ENCODE measurements around the gene PDE5A. TPM values are rescaled to one million over a fixed set of nuclear protein-coding genes. Genes with fewer than 3 reads are reported as not detected.

The PDE5A gene
- total and polyA plus RNA-seq, 4 experiments from 2014 or later, result 1.00 to 7.0 (median 2.4) TPM

- ChIA-PET POLR2A (ENCODE audit: partially characterized antibody) (no interaction called here), CTCF (ENCODE audit: partially characterized antibody) (no interaction called here)
- intact Hi-C loops (cut with micrococcal nuclease), result no loop called here
- Mint-ChIP-seq H3K4me3 (no peak overlapping the region), H3K27me3 (no peaks in the 10 kb centered on the region), H3K9me3 (peaks cover 0 to 5% (median under 1%) of the 10 kb centered on the region in 8 donors), H3K27ac (no peak overlapping the region), H3K4me1 (no peaks in the 10 kb centered on the region), H3K36me3 (peaks cover 28 to 34% of the 10 kb centered on the region in 2 donors)
- no peaks in the 10 kb centered on the region for H3K9me3 ChIP-seq (ENCODE audit: control insufficient read depth in 1 of 2, low read length in 2 of 2)
- H3K27me3 ChIP-seq (ENCODE audit: insufficient read depth, low read length), result no peaks in the 10 kb centered on the region
- no peak overlapping the region for H3K4me3 ChIP-seq (ENCODE audit: low read length in 2 of 2)
- H3K4me1 ChIP-seq (ENCODE audit: insufficient read depth, low read length), result no peaks in the 10 kb centered on the region
- no peaks in the 10 kb centered on the region for H3K36me3 ChIP-seq (ENCODE audit: insufficient read depth, low read length)
- no peak for DNase-seq
- no peak overlapping the region for H3K27ac ChIP-seq (ENCODE audit: low read depth, low read length)
Observed at GRCh38 chr4:119537586-119537985, 91.0 kb downstream of the PDE5A start.

DNA sequence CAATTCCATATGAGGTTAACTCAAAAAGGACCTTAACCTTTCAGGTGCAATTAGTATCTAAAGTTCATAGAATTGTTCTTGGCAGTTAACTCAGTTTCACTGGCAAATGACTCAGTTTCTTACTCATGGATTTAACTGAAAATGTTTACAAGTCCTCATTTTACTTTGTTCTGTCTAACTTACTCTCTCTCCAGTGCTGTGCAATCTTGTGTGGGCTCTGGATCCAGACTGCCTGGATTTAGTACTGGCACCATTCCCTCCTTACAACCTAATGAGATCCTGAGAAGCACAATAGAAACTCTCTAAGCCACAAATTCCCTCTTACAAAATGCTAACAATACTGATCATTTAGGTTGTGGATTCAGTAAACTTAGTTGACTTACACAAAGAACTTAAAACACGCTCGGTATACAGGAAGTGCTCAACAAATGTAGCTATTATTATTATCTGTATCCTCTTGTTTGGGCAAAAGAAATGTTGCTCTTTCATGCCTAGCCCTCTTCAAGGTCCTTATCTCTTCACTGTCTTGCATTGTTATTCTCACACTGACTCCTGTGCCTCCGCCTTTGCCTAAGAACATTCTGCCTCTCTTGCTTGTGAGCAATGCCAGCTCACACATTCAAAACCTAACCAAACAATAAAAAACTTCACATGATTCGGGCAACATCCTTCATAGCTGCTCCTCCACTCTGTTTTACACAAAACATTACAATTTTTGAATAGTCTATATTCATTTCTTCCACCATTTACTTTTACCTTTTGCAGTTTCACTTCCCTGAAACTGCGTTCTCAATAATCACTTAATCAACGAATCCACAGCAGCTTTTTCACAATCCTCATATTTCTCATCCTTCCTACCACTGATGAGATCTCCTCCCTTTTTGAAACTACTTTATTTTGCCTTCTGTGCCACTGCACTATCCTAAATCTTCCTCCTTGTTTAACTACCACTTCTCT, 91.8 kb downstream of the PDE5A start:
- no peaks in the 10 kb centered on the region for H3K4me1 Mint-ChIP-seq
- peaks cover 21 to 34% of the 10 kb centered on the region in 2 donors for H3K36me3 Mint-ChIP-seq
- Histone ChIP-seq H3K4me3 (ENCODE audit: low read length in 2 of 2) (no peak overlapping the region), H3K9me3 (ENCODE audit: control insufficient read depth in 1 of 2, low read length in 2 of 2) (no peaks in the 10 kb centered on the region), H3K36me3 (ENCODE audit: insufficient read depth, low read length) (no peaks in the 10 kb centered on the region), H3K27me3 (ENCODE audit: insufficient read depth, low read length) (no peaks in the 10 kb centered on the region), H3K27ac (ENCODE audit: low read depth, low read length) (no peak overlapping the region), H3K4me1 (ENCODE audit: insufficient read depth, low read length) (no peaks in the 10 kb centered on the region)
- no peaks in the 10 kb centered on the region for H3K27me3 Mint-ChIP-seq
- no peak overlapping the region for H3K4me3 Mint-ChIP-seq
- H3K27ac Mint-ChIP-seq, result no peak overlapping the region
- CTCF ChIA-PET (ENCODE audit: partially characterized antibody), result no interaction called here
- peaks cover 0 to 5% (median under 1%) of the 10 kb centered on the region in 8 donors for H3K9me3 Mint-ChIP-seq
- POLR2A ChIA-PET (ENCODE audit: partially characterized antibody), result no interaction called here
- intact Hi-C loops (cut with micrococcal nuclease), result no loop called here
- DNase-seq, result no peak

DNA sequence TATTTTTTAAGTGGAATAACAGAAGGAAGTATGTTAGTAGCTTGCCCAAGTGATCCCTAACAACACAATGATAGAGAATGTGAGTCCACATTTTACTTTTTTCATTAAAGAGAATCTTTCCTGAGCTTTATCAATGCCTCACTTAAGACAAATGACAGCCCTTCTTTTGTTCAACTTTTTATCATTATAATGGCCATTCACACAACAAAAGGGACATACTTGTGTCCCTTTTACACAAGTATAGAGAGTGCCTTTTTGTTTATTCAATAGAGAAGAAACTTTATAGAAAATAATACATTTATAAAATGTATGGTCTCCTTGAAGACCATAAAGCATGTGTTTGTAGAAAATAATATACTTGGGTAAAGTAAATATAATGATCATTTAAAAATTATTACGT, 96.3 kb downstream of the PDE5A start:
- H3K9me3 Mint-ChIP-seq, result peaks cover 0 to 5% (median under 1%) of the 10 kb centered on the region in 8 donors
- intact Hi-C loops (cut with micrococcal nuclease), result no loop called here
- ChIA-PET POLR2A (ENCODE audit: partially characterized antibody) (no interaction called here), CTCF (ENCODE audit: partially characterized antibody) (interaction anchor here (0.7 kb wide), 1 partner anchor 96 kb away, joined by 3 read pairs; the partner anchor contains the start of gene PDE5A)
- H3K27me3 Mint-ChIP-seq, result no peaks in the 10 kb centered on the region
- Histone ChIP-seq H3K27ac (ENCODE audit: low read depth, low read length) (no peak overlapping the region), H3K9me3 (ENCODE audit: control insufficient read depth in 1 of 2, low read length in 2 of 2) (no peaks in the 10 kb centered on the region), H3K27me3 (ENCODE audit: insufficient read depth, low read length) (no peaks in the 10 kb centered on the region), H3K4me3 (ENCODE audit: low read length in 2 of 2) (no peak overlapping the region), H3K4me1 (ENCODE audit: insufficient read depth, low read length) (no peaks in the 10 kb centered on the region), H3K36me3 (ENCODE audit: insufficient read depth, low read length) (no peaks in the 10 kb centered on the region)
- H3K4me3 Mint-ChIP-seq, result no peak overlapping the region
- H3K4me1 Mint-ChIP-seq, result no peaks in the 10 kb centered on the region
- H3K36me3 Mint-ChIP-seq, result peaks cover 27 to 42% of the 10 kb centered on the region in 2 donors
- no peak for DNase-seq
- no peak overlapping the region for H3K27ac Mint-ChIP-seq

- Mint-ChIP-seq H3K4me3 (no peak overlapping the region), H3K36me3 (peaks cover 22 to 31% of the 10 kb centered on the region in 2 donors), H3K27ac (no peak overlapping the region), H3K27me3 (no peaks in the 10 kb centered on the region), H3K4me1 (no peaks in the 10 kb centered on the region), H3K9me3 (peaks cover 0 to 3% (median 0%) of the 10 kb centered on the region in 8 donors)
- H3K9me3 ChIP-seq (ENCODE audit: control insufficient read depth in 1 of 2, low read length in 2 of 2), result no peaks in the 10 kb centered on the region
- no peak for DNase-seq
- no peaks in the 10 kb centered on the region for H3K4me1 ChIP-seq (ENCODE audit: insufficient read depth, low read length)
- H3K4me3 ChIP-seq (ENCODE audit: low read length in 2 of 2), result no peak overlapping the region
- CTCF ChIA-PET (ENCODE audit: partially characterized antibody), result interaction anchor here (0.7 kb wide), 1 partner anchor 555 kb away, joined by 3 read pairs; no protein-coding TSS in a partner anchor
- H3K36me3 ChIP-seq (ENCODE audit: insufficient read depth, low read length), result no peaks in the 10 kb centered on the region
- no peaks in the 10 kb centered on the region for H3K27me3 ChIP-seq (ENCODE audit: insufficient read depth, low read length)
- no peak overlapping the region for H3K27ac ChIP-seq (ENCODE audit: low read depth, low read length)
- intact Hi-C loops (cut with micrococcal nuclease), result no loop called here
- POLR2A ChIA-PET (ENCODE audit: partially characterized antibody), result no interaction called here
Observed at GRCh38 chr4:119529788-119530187, 98.8 kb downstream of the PDE5A start.

DNA sequence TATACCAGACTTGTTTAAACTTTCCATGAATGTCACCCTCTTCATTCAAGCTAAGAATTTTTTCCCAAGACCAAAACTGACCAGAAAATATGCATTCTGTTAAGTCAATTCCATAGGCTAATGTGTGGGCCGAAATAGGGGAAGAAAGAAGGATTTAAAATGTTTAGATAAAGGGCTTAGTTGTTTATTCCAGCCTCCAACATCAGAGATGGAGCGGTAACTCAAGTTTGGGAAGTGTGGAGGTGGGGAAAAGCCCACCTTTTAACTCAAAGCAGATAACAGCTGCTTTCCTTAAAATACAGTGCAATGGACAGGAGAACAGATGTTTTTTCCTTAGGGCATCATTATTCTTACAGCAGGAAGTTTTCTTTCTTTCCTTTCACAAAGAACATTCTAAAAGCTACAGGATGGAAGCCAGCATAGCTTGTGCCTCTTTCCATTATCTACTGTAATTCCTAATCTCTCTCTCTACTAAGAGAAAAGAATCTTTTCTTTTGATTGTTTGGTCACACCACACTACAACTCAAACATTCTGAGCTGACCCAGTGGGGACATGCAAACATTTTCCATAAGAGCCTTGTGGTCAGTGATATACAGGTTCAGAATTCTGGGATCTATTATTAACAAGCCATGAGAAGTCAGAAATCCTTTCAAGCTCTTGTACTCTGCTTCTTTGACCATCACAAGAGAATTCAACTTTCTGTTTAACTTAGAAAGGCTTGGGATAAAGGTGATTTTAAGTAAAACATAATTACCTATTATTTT, 101.6 kb downstream of the PDE5A start:
- Mint-ChIP-seq H3K27ac (no peak overlapping the region), H3K9me3 (no peaks in the 10 kb centered on the region), H3K4me1 (peaks cover 0 to 2% (median 0%) of the 10 kb centered on the region in 4 donors), H3K4me3 (no peak overlapping the region), H3K36me3 (peaks cover 18 to 20% of the 10 kb centered on the region in 2 donors), H3K27me3 (no peaks in the 10 kb centered on the region)
- Histone ChIP-seq H3K36me3 (ENCODE audit: insufficient read depth, low read length) (no peaks in the 10 kb centered on the region), H3K27me3 (ENCODE audit: insufficient read depth, low read length) (no peaks in the 10 kb centered on the region), H3K27ac (ENCODE audit: low read depth, low read length) (no peak overlapping the region), H3K4me1 (ENCODE audit: insufficient read depth, low read length) (no peaks in the 10 kb centered on the region), H3K9me3 (ENCODE audit: control insufficient read depth in 1 of 2, low read length in 2 of 2) (no peaks in the 10 kb centered on the region), H3K4me3 (ENCODE audit: low read length in 2 of 2) (no peak overlapping the region)
- DNase-seq, result no peak
- ChIA-PET CTCF (ENCODE audit: partially characterized antibody) (no interaction called here), POLR2A (ENCODE audit: partially characterized antibody) (no interaction called here)
- intact Hi-C loops (cut with micrococcal nuclease), result no loop called here

GRCh38 chr4:119525771-119526712, 102.6 kb downstream of the PDE5A start:
- ChIA-PET CTCF (ENCODE audit: partially characterized antibody) (no interaction called here), POLR2A (ENCODE audit: partially characterized antibody) (no interaction called here)

More at GRCh38 chr4:119525771-119526712, 102.6 kb downstream of the PDE5A start:
- H3K9me3 ChIP-seq (ENCODE audit: control insufficient read depth in 1 of 2, low read length in 2 of 2), result no peaks in the 10 kb centered on the region
- no peaks in the 10 kb centered on the region for H3K27me3 ChIP-seq (ENCODE audit: insufficient read depth, low read length)
- Mint-ChIP-seq H3K27ac (no peak overlapping the region), H3K36me3 (peaks cover 18 to 19% of the 10 kb centered on the region in 2 donors), H3K27me3 (no peaks in the 10 kb centered on the region), H3K4me3 (no peak overlapping the region), H3K9me3 (no peaks in the 10 kb centered on the region), H3K4me1 (peaks cover 0 to 2% (median 0%) of the 10 kb centered on the region in 4 donors)
- DNase-seq, result no peak
- no peaks in the 10 kb centered on the region for H3K36me3 ChIP-seq (ENCODE audit: insufficient read depth, low read length)
- H3K4me3 ChIP-seq (ENCODE audit: low read length in 2 of 2), result no peak overlapping the region
- H3K27ac ChIP-seq (ENCODE audit: low read depth, low read length), result no peak overlapping the region
- no peaks in the 10 kb centered on the region for H3K4me1 ChIP-seq (ENCODE audit: insufficient read depth, low read length)
- intact Hi-C loops (cut with micrococcal nuclease), result no loop called here

Measured in CD4-positive, alpha-beta memory T cell (primary cell).